Upper lobe of left lung (tissue), 4 donors: ENCODE data around the gene ARL3.

Experiments
- POLR2A ChIP-seq, 4 donors: fragments of 450-650 bp; IDR thresholded peaks; one replicate each; pipeline ENCODE4 v1.5.1; 2016 to 2017; ENCODE audit warnings: antibody characterized with exemption in 4 of 4, mild to moderate bottlenecking in 2 of 4
- TF ChIP-seq, protein P1 (sequence below), 6 experiments: fragments of 450-650 bp in 4 of 6; fragments of 200-600 bp in 2 of 6; sonication (generic) in 2 of 6; IDR thresholded peaks; one replicate each; pipeline ENCODE4 v1.5.1; 2016 to 2019; ENCODE audit warnings: antibody characterized with exemption in 6 of 6

DNA sequence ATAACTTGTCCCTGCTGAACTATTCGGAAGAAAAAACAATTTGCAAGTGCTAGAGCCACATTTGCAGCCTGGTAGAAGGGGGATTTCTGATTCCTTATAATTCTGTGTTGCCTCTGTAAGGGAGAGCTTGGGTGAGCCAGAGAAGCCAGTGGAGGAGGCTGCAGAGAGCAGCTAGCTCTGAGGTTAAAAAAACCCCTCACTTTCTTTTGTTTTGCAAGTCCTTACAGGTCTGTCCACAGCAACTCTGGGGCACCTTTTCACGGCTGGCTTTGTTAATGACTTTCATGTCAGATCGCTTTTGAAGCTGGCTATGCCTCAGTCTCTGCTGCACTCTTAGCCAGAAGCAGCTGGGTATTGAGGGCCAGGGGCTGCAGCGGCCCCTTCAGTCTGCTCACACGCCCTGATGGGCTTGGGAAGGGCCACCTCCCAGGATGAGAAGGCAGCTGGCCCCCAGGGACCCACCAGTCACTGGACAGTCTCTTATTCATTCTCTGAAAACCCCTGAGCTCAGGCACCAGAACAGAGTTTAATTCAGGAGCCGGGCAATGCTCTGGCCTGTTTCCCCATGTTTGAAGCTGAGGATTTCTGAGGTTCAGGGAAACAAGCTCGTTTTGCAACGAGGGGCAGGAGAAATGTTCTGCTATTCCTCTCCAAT lies 39.1 kb downstream of the ARL3 start:
- TF ChIP-seq, protein P1, sequence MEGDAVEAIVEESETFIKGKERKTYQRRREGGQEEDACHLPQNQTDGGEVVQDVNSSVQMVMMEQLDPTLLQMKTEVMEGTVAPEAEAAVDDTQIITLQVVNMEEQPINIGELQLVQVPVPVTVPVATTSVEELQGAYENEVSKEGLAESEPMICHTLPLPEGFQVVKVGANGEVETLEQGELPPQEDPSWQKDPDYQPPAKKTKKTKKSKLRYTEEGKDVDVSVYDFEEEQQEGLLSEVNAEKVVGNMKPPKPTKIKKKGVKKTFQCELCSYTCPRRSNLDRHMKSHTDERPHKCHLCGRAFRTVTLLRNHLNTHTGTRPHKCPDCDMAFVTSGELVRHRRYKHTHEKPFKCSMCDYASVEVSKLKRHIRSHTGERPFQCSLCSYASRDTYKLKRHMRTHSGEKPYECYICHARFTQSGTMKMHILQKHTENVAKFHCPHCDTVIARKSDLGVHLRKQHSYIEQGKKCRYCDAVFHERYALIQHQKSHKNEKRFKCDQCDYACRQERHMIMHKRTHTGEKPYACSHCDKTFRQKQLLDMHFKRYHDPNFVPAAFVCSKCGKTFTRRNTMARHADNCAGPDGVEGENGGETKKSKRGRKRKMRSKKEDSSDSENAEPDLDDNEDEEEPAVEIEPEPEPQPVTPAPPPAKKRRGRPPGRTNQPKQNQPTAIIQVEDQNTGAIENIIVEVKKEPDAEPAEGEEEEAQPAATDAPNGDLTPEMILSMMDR (IDR thresholded peaks at IDR 0.05), result no peak
- no peak for TF ChIP-seq POLR2A (IDR thresholded peaks at IDR 0.05)
